GM10266 (cell line): Measurements from ENCODE around the gene LARP4B.

ENCODE experiments used
- DNase-seq: peaks from one replicate; pipeline ENCODE4 v3.0.0; 2012; ENCODE audit errors: extremely low spot score
- CTCF ChIP-seq: IDR thresholded peaks from 2 replicates; pipeline ENCODE4 v1.5.1; 2012; ENCODE audit warnings: mild to moderate bottlenecking, low read depth; ENCODE audit not compliant: control insufficient read depth, insufficient read depth; ENCODE audit errors: missing control alignments

Gene LARP4B

GRCh38 chr10:811379-812175 is 119.9 kb downstream of the LARP4B start:
- no peak for DNase-seq
- no peak for TF ChIP-seq CTCF

GRCh38 chr10:810351-810846 is 121.1 kb downstream of the LARP4B start:
- peak; percentile 22 for DNase-seq
- TF ChIP-seq CTCF = peak; percentile 30

GRCh38 chr10:809671-810350 is 121.7 kb downstream of the LARP4B start:
- TF ChIP-seq CTCF = no peak
- DNase-seq = no peak

- TF ChIP-seq CTCF = no peak
- no peak for DNase-seq
Observed at GRCh38 chr10:807958-808353, 123.5 kb downstream of the LARP4B start.

- TF ChIP-seq CTCF = no peak
- no peak for DNase-seq
Observed at GRCh38 chr10:807163-807957, 124.1 kb downstream of the LARP4B start.

GRCh38 chr10:806451-807162 is 124.9 kb downstream of the LARP4B start:
- TF ChIP-seq CTCF = no peak
- no peak for DNase-seq
